KMS-11 (cell line): ENCODE data around the gene NTHL1.

Experiments used
- H2AFZ ChIP-seq: fragments of 200-600 bp; sonication (generic); 2 replicates; pipeline ENCODE4 v1.6.1; 2016; ENCODE audit warnings: antibody characterized with exemption, mixed run types, low read depth
- H3K27ac ChIP-seq: fragments of 200-600 bp; sonication (generic); 2 replicates; pipeline ENCODE4 v1.6.1; 2016; ENCODE audit warnings: mild to moderate bottlenecking, mixed run types
- H3K27me3 ChIP-seq: fragments of 200-600 bp; sonication (generic); 2 replicates; pipeline ENCODE4 v1.6.1; 2017; ENCODE audit warnings: mild to moderate bottlenecking, low read depth, mixed run types, moderate library complexity; ENCODE audit not compliant: insufficient read depth
- H3K36me3 ChIP-seq: fragments of 200-600 bp; sonication (generic); 2 replicates; pipeline ENCODE4 v1.6.1; 2017; ENCODE audit warnings: mild to moderate bottlenecking, mixed run types; ENCODE audit not compliant: insufficient read depth
- H3K4me1 ChIP-seq: fragments of 200-600 bp; sonication (generic); 2 replicates; pipeline ENCODE4 v1.6.1; 2016; ENCODE audit warnings: mild to moderate bottlenecking, low read depth, mixed run types; ENCODE audit not compliant: poor library complexity, severe bottlenecking
- H3K4me2 ChIP-seq: fragments of 200-600 bp; sonication (generic); 2 replicates; pipeline ENCODE4 v1.7.0; 2016; ENCODE audit warnings: mild to moderate bottlenecking, mixed run types
- H3K4me3 ChIP-seq: fragments of 200-600 bp; sonication (generic); IDR thresholded peaks from 2 replicates; pipeline ENCODE4 v1.6.1; 2017; ENCODE audit warnings: low read depth, low read length, mixed read lengths; ENCODE audit not compliant: insufficient read depth
- H3K79me2 ChIP-seq: fragments of 200-600 bp; sonication (generic); 2 replicates; pipeline ENCODE4 v1.6.1; 2016; ENCODE audit warnings: low read depth, mixed run types; ENCODE audit not compliant: insufficient read depth
- H3K9ac ChIP-seq: fragments of 200-600 bp; sonication (generic); 2 replicates; pipeline ENCODE4 v1.6.1; 2016; ENCODE audit warnings: mild to moderate bottlenecking, mixed run types
- H4K20me1 ChIP-seq: fragments of 200-600 bp; sonication (generic); 2 replicates; pipeline ENCODE4 v1.6.1; 2016; ENCODE audit warnings: mild to moderate bottlenecking, mixed run types; ENCODE audit not compliant: insufficient read depth
- TF ChIP-seq, protein P1 (sequence below): fragments of 200-600 bp; sonication (generic); conservative IDR thresholded peaks from 2 replicates; pipeline ENCODE4 v1.6.1; 2017; ENCODE audit warnings: low read depth, mild to moderate bottlenecking, antibody characterized with exemption, low read length, moderate library complexity, mixed read lengths

NTHL1 gene

DNA sequence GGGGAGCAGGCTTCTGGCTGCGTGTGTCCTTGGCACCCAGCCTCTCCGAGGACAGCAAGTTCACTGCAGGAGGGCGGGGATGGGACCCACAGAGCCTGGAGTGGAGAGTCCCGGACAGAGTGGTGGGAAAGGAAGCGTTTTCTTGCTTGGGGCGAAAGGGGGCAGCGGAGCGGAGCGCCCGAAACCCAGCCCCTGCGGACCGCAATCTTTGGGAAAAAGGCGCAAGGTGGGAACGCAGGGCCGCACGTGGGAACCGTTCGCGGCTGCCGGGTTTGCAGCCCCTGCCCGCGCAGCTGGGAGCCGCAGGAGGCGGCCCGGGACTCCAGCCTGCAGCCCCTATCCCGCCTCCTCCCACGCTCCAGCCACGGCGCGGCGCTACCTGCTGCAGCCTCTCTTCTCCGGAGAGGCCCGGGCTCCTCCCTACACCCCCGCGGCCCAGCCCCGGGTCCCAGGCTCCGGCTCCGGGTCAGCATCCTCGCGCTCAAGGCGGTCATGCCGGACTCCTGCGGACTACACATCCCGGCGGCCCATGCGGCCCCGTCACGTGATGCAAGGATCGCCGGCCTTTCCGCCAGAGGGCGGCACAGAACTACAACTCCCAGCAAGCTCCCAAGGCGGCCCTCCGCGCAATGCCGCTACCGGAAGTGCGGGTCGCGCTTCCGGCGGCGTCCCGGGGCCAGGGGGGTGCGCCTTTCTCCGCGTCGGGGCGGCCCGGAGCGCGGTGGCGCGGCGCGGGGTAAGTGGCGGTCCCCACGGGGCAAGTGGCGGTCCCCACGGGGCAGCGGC, at the start of gene NTHL1, which contains the start of gene TSC2:
TSS of gene NTHL1 (minus strand) at position 505 of the 786 bp plus-strand sequence. CDS start at position 494, 11 bp downstream.
TSS of gene TSC2 (plus strand) at position 656 of the 786 bp plus-strand sequence. CDS start 631 bp downstream, outside the sequence.
- H2AFZ ChIP-seq, result peak within 1 kb of the TSS; percentile 81
- TF ChIP-seq, protein P1, sequence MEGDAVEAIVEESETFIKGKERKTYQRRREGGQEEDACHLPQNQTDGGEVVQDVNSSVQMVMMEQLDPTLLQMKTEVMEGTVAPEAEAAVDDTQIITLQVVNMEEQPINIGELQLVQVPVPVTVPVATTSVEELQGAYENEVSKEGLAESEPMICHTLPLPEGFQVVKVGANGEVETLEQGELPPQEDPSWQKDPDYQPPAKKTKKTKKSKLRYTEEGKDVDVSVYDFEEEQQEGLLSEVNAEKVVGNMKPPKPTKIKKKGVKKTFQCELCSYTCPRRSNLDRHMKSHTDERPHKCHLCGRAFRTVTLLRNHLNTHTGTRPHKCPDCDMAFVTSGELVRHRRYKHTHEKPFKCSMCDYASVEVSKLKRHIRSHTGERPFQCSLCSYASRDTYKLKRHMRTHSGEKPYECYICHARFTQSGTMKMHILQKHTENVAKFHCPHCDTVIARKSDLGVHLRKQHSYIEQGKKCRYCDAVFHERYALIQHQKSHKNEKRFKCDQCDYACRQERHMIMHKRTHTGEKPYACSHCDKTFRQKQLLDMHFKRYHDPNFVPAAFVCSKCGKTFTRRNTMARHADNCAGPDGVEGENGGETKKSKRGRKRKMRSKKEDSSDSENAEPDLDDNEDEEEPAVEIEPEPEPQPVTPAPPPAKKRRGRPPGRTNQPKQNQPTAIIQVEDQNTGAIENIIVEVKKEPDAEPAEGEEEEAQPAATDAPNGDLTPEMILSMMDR, result peak; percentile 55
- H3K36me3 ChIP-seq, result peaks cover 4% of the 10 kb centered on the region; the same call in 1 of the 2 replicates
- H3K27me3 ChIP-seq, result no peaks in the 10 kb centered on the region
- peak within 1 kb of the TSS; percentile 4; the same call in 1 of the 2 replicates for H3K27ac ChIP-seq
- peak within 1 kb of the TSS; percentile 78 for H3K4me2 ChIP-seq
- peaks cover 18% of the 10 kb centered on the region; the same call in 1 of the 2 replicates for H3K79me2 ChIP-seq
- no peaks in the 10 kb centered on the region for H4K20me1 ChIP-seq
- peak within 1 kb of the TSS; percentile 61 for H3K9ac ChIP-seq
- peak within 1 kb of the TSS; percentile 49 for H3K4me3 ChIP-seq
- peaks cover 35% of the 10 kb centered on the region for H3K4me1 ChIP-seq

DNA sequence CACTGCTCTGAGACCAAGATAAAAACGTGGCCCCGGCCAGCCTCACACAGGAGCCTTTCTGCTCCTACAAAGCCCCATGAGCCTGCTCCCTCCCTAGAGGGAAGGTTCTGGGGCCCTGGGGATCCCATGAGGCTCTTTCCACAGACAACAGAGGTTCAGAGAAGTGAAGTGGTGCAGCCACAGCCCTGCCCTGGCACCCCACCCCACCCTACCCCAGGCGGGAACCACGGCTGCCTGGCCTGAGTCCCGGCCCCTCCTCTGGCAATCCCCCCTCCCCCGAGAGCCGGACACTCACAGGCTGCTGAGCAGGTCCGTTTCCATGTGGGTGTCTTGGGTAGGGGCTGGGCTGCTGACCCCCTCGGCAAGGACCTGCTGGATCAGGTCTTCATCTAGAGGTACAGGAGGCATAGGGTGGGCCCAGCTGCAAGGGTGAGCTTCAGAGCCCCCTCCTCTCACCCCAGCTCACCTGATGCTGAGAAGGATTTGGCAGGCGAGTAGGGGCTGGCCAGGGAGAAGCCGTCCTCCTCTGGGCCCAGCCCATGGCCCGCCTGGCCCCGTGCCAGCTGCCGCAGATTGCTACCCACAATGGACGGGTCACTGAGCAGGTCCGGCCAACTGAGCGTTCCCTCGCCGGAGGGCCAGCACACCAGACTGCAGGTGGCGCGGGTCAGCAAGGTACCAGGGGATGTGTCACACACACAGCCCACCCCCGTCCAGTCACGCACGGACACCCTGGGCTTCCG, 49.4 kb upstream of the NTHL1 start:
- Histone ChIP-seq H4K20me1 (no peaks in the 10 kb centered on the region), H2AFZ (no peak overlapping the region), H3K36me3 (no peaks in the 10 kb centered on the region), H3K79me2 (no peaks in the 10 kb centered on the region), H3K27me3 (no peaks in the 10 kb centered on the region), H3K9ac (no peak overlapping the region), H3K27ac (no peak overlapping the region), H3K4me1 (no peaks in the 10 kb centered on the region), H3K4me3 (no peak overlapping the region), H3K4me2 (no peak overlapping the region)
- TF ChIP-seq, protein P1, result no peak

GRCh38 chr16:2095918-2096582, 48.4 kb upstream of the NTHL1 start:
- no peaks in the 10 kb centered on the region for H3K79me2 ChIP-seq
- TF ChIP-seq, protein P1, result no peak
- H3K4me2 ChIP-seq, result no peak overlapping the region
- H3K27ac ChIP-seq, result no peak overlapping the region
- no peaks in the 10 kb centered on the region for H3K4me1 ChIP-seq
- H3K4me3 ChIP-seq, result no peak overlapping the region
- H2AFZ ChIP-seq, result no peak overlapping the region
- no peak overlapping the region for H3K9ac ChIP-seq
- H3K36me3 ChIP-seq, result no peaks in the 10 kb centered on the region
- no peaks in the 10 kb centered on the region for H3K27me3 ChIP-seq
- H4K20me1 ChIP-seq, result no peaks in the 10 kb centered on the region

- TF ChIP-seq, protein P1, result no peak
- Histone ChIP-seq H3K4me3 (no peak overlapping the region), H3K27me3 (no peaks in the 10 kb centered on the region), H3K79me2 (no peaks in the 10 kb centered on the region), H3K4me1 (no peaks in the 10 kb centered on the region), H3K9ac (no peak overlapping the region), H3K36me3 (no peaks in the 10 kb centered on the region), H2AFZ (no peak overlapping the region), H3K27ac (no peak overlapping the region), H4K20me1 (no peaks in the 10 kb centered on the region), H3K4me2 (no peak overlapping the region)
Observed at GRCh38 chr16:2095315-2095853, 47.8 kb upstream of the NTHL1 start.
